Cardiac muscle cell (in vitro differentiated cells and primary cell): ENCODE measurements around the gene ITIH5. TPM values are rescaled to one million over a fixed set of nuclear protein-coding genes. Genes with fewer than 3 reads are reported as not detected.

ENCODE experiments used
- DNase-seq, 2 donors: peaks; one replicate each; pipeline versions ENCODE4 v3.0.0 to v3.0.0-alpha.2; 2010 to 2017; ENCODE audit warnings: low read depth in 1 of 2, low spot score in 1 of 2
- H3K27ac ChIP-seq: fragments of 200-600 bp; sonication (generic); 2 replicates; pipeline ENCODE4 v1.5.1; 2016
- H3K27me3 ChIP-seq: fragments of 200-600 bp; sonication (generic); 2 replicates; pipeline ENCODE4 v1.6.0; 2016; ENCODE audit warnings: control low read depth
- H3K36me3 ChIP-seq: fragments of 200-600 bp; sonication (generic); 2 replicates; pipeline ENCODE4 v1.5.1; 2016; ENCODE audit warnings: control low read depth
- H3K4me1 ChIP-seq: fragments of 200-600 bp; sonication (generic); 2 replicates; pipeline ENCODE4 v1.8.1; 2017; ENCODE audit warnings: low read depth, mild to moderate bottlenecking, mixed run types
- H3K4me3 ChIP-seq: fragments of 200-600 bp; sonication (generic); 2 replicates; pipeline ENCODE4 v1.5.1; 2016; ENCODE audit warnings: mild to moderate bottlenecking
- H3K9me3 ChIP-seq: fragments of 200-600 bp; sonication (generic); 2 replicates; pipeline ENCODE4 v1.5.1; 2017; ENCODE audit warnings: low read depth, mild to moderate bottlenecking, control low read depth
- polyA plus RNA-seq: library from polyadenylated mRNA; unstranded; fragments of >200 nt; fragmentation: Nextera tagmentation; extraction: Ambion mirVana; gene quantifications from 2 replicates; pipeline ENCODE4 v1.2.1, GENCODE V29; 2016
- total RNA-seq: library from RNA; depleted of rRNA; stranded (reverse); fragments of >200 nt; gene quantifications from 2 replicates; pipeline ENCODE4 v1.2.3, GENCODE V29; 2016
- TF ChIP-seq, protein P1 (sequence below): IDR thresholded peaks from 2 replicates; pipeline ENCODE4 v1.5.1; 2012; ENCODE audit warnings: low read depth, mild to moderate bottlenecking, low read length

The ITIH5 gene
- total and polyA plus RNA-seq, 2 experiments from 2014 or later, result 0.11 to 0.60 TPM

DNA sequence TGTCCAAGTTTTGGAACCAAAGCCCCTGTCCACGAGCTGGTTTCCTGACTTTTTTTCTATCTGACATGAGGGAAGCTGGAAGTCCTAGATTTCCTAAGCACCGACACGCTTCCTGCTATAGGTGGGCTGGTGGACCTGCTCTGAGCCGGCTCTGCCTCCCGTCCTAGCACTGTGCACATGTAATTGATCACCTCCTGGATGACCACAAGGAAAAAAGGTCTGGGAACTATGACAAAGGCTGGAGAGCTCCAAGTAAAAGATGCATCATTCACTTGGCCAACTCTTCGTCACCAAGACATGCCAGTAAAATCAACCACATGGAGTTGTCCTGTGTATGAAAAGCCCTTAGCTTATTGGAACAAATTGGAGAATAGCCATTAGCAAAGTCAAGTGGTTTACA, 104.8 kb downstream of the ITIH5 start:
- Histone ChIP-seq H3K4me1 (peaks cover 4% of the 10 kb centered on the region), H3K36me3 (no peaks in the 10 kb centered on the region), H3K4me3 (no peak overlapping the region), H3K9me3 (no peaks in the 10 kb centered on the region), H3K27me3 (no peaks in the 10 kb centered on the region), H3K27ac (no peak overlapping the region)
- DNase-seq, result no peak
- TF ChIP-seq, protein P1, sequence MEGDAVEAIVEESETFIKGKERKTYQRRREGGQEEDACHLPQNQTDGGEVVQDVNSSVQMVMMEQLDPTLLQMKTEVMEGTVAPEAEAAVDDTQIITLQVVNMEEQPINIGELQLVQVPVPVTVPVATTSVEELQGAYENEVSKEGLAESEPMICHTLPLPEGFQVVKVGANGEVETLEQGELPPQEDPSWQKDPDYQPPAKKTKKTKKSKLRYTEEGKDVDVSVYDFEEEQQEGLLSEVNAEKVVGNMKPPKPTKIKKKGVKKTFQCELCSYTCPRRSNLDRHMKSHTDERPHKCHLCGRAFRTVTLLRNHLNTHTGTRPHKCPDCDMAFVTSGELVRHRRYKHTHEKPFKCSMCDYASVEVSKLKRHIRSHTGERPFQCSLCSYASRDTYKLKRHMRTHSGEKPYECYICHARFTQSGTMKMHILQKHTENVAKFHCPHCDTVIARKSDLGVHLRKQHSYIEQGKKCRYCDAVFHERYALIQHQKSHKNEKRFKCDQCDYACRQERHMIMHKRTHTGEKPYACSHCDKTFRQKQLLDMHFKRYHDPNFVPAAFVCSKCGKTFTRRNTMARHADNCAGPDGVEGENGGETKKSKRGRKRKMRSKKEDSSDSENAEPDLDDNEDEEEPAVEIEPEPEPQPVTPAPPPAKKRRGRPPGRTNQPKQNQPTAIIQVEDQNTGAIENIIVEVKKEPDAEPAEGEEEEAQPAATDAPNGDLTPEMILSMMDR, result no peak

DNA sequence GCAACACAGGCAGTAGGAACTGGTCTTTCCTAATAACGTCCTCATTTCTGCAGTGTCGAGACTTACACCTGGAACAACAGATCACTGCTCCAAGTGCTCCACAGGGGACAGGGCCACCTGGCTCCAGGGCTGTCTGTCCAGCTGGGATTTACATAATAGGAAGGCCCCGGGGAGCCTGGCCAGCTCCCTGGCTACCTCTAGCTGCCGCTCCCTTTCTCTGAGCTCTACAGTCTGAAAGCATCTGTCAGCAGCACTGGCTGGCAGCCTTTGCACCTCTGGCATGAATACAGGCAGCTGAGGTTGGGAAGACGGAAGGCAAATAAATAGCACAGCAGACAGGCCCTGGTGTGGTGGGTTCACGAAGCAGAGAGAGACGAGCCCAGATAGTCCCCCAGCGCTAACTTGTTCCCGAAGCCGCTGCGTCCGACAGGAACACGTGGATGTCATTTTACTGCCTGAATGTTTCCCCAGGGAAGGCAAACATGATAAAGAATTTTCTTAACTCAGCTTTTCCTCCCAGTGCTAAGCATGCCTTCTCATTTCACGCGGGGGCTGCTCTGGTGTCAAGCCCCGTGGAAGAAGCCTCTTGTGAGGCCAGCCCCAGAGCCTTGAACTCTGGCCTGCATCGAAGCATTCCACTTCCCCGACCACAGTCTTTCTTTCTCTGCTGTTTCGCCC, 105.4 kb downstream of the ITIH5 start:
- Histone ChIP-seq H3K27ac (peak overlapping the region; percentile 3), H3K4me3 (no peak overlapping the region), H3K27me3 (no peaks in the 10 kb centered on the region), H3K9me3 (no peaks in the 10 kb centered on the region), H3K36me3 (no peaks in the 10 kb centered on the region), H3K4me1 (peaks cover 4% of the 10 kb centered on the region)
- TF ChIP-seq, protein P1, result no peak
- DNase-seq, result peak; percentile 73 to 78

DNA sequence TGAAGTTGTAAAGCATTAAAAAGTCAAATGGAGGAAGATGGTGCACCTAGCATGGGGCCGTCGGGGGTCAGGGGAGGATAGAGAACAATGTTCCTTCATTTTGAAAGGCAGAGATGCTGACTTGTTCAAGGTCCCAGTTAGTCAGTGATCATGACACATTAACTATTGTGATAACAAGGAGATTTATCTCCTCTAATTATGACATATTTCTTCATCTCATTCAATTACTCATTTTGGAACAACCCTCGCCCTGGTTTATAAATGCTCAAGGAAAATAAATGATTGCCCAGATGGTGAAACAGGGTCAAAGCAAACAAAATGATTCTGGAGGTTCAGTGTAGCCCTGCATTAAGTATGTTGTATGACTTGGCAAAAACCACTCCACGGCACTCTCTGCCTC, 106.2 kb downstream of the ITIH5 start:
- H3K4me1 ChIP-seq, result peaks cover 4% of the 10 kb centered on the region
- H3K4me3 ChIP-seq, result no peak overlapping the region
- no peaks in the 10 kb centered on the region for H3K9me3 ChIP-seq
- no peak for DNase-seq
- no peaks in the 10 kb centered on the region for H3K27me3 ChIP-seq
- H3K36me3 ChIP-seq, result no peaks in the 10 kb centered on the region
- TF ChIP-seq, protein P1, result no peak
- H3K27ac ChIP-seq, result no peak overlapping the region

DNA sequence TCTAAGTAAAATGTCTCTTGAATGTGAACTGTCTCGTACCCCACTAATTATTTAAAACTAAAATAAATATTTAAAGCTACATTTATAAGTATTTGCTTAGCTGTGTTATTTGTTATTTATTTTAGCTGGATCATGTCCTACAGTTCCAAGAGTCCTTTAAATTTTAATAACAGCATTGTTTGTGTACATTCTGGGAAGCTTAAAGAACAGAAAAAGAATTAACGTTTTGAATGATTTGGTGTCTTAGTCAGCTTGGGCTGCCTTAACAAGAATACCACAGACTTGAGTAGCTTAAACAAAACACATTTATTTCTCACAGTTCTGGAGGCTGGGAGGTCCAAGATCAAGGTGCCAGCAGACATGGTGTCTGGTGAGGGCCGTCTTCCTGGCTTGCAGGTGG, 107.4 kb downstream of the ITIH5 start:
- peaks cover 4% of the 10 kb centered on the region for H3K4me1 ChIP-seq
- DNase-seq, result no peak
- H3K9me3 ChIP-seq, result no peaks in the 10 kb centered on the region
- H3K36me3 ChIP-seq, result no peaks in the 10 kb centered on the region
- H3K4me3 ChIP-seq, result no peak overlapping the region
- TF ChIP-seq, protein P1, result no peak
- no peak overlapping the region for H3K27ac ChIP-seq
- H3K27me3 ChIP-seq, result no peaks in the 10 kb centered on the region

DNA sequence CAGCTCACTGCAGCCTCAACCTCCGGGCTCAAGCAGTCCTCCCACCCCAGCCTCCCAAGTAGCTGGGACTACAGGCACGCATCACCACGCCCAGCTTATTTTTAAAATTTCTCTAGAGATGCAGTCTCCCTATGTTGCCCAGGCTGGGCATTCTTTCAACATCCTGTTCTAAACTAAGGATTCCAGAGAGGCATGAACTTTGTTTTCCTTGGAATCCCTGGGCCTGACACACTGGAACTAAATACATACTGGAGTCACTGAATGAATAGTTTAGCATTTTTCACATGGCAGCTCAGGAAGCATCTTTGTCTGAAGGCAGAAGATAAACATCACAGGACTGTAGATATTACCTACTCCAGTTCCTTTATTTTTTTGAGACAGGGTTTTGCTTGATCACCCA, 108.7 kb downstream of the ITIH5 start:
- DNase-seq, result no peak
- TF ChIP-seq, protein P1, result no peak
- Histone ChIP-seq H3K27ac (no peak overlapping the region), H3K4me1 (peaks cover 4% of the 10 kb centered on the region), H3K9me3 (no peaks in the 10 kb centered on the region), H3K4me3 (no peak overlapping the region), H3K27me3 (no peaks in the 10 kb centered on the region), H3K36me3 (no peaks in the 10 kb centered on the region)
